Vagina (tissue), 2 donors: ENCODE results near the gene PSME1. TPM values are rescaled to one million over a fixed set of nuclear protein-coding genes. Genes with fewer than 3 reads are reported as not detected.

ENCODE experiments used
- DNase-seq, 2 donors: peaks; one replicate each; pipeline ENCODE4 v3.0.0-alpha.2; 2017; ENCODE audit errors: extremely low spot score in 2 of 2
- H3K27ac ChIP-seq: fragments of 200-600 bp; sonication (generic); one replicate; pipeline ENCODE4 v1.5.1; 2019
- H3K27me3 ChIP-seq: fragments of 200-600 bp; sonication (generic); one replicate; pipeline ENCODE4 v1.5.1; 2019
- H3K36me3 ChIP-seq, 2 donors: fragments of 200-600 bp; sonication (generic); one replicate each; pipeline ENCODE4 v1.5.1; 2017 to 2019
- H3K4me1 ChIP-seq: fragments of 200-600 bp; sonication (generic); one replicate; pipeline ENCODE4 v1.5.1; 2019
- H3K4me3 ChIP-seq, 2 donors: fragments of 200-600 bp; sonication (generic); 1 replicate in 1 of 2; 2 replicates in 1 of 2; pipeline ENCODE4 v1.5.1; 2016 to 2019
- H3K9me3 ChIP-seq: fragments of 200-600 bp; sonication (generic); one replicate; pipeline ENCODE4 v1.5.1; 2019
- CTCF ChIP-seq, 3 experiments: fragments of 450-650 bp in 2 of 3; fragments of 200-600 bp in 1 of 3; sonication (generic) in 1 of 3; IDR thresholded peaks; one replicate each; pipeline ENCODE4 v1.5.1; 2017 to 2019; ENCODE audit warnings: antibody characterized with exemption in 3 of 3, mild to moderate bottlenecking in 2 of 3, moderate library complexity in 2 of 3
- POLR2A ChIP-seq, 2 donors: fragments of 450-650 bp; IDR thresholded peaks; one replicate each; pipeline ENCODE4 v1.6.1; 2017; ENCODE audit warnings: antibody characterized with exemption in 2 of 2, mild to moderate bottlenecking in 2 of 2, moderate library complexity in 2 of 2
- POLR2AphosphoS5 ChIP-seq, 2 donors: sonication (generic); formaldehyde crosslinking; IDR thresholded peaks; one replicate each; pipeline ENCODE4 v1.9.0; 2017; ENCODE audit warnings: antibody characterized with exemption in 2 of 2, mild to moderate bottlenecking in 2 of 2, low read depth in 1 of 2; ENCODE audit not compliant: insufficient read depth in 1 of 2
- intact Hi-C: fragments of 100-400 bp; cut with DNase I; formaldehyde crosslinking; loops from one replicate; pipeline ENCODE4 v1.15.1; 2023
- total RNA-seq: library from RNA; depleted of rRNA; stranded (reverse); fragments of >200 nt; gene quantifications from one replicate; pipeline ENCODE4 v1.2.3, GENCODE V29; 2016

PSME1 gene
- total RNA-seq, 1 donor from 2014 or later: 118 TPM

DNA sequence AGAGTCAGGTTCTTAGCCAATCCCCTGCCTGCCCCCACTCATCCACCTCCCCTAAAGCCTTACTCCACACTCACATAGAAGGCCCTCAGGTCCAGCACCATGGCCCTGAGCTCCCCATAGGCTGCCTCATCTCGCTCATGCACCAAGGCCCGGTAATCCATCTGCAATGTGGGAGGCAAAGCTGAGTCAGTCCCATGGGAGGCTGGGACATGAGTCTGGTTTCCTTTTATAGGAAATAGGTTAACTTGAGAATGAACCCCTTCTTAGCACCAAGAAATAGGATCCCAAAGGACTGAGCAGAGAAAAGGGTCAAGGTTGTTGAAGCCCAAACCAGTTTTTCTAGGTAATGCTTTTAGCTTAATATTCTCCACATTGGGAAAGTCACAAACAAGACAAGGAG is 7.5 kb downstream of the PSME1 start:
- no peak for TF ChIP-seq CTCF (IDR thresholded peaks at IDR 0.05)
- no peak for TF ChIP-seq POLR2A (IDR thresholded peaks at IDR 0.05)
- no peak for TF ChIP-seq POLR2AphosphoS5 (IDR thresholded peaks at IDR 0.05; ENCODE audit: insufficient read depth in 1 of 2, low read depth in 1 of 2)
- Histone ChIP-seq H3K36me3 (peaks cover 0 to 10% of the 10 kb centered on the region in 2 donors), H3K27me3 (no peaks in the 10 kb centered on the region), H3K9me3 (no peaks in the 10 kb centered on the region), H3K4me1 (peaks cover 55% of the 10 kb centered on the region), H3K27ac (no peak overlapping the region), H3K4me3 (no peak overlapping the region)
- no peak for DNase-seq
- intact Hi-C loops: no loop called here

- Histone ChIP-seq H3K27me3 (no peaks in the 10 kb centered on the region), H3K4me1 (peaks cover 55% of the 10 kb centered on the region), H3K27ac (peak overlapping the region; percentile 87), H3K4me3 (no peak overlapping the region), H3K36me3 (peaks cover 0 to 8% of the 10 kb centered on the region in 2 donors), H3K9me3 (no peaks in the 10 kb centered on the region)
- TF ChIP-seq CTCF (IDR thresholded peaks at IDR 0.05): no peak
- no peak for TF ChIP-seq POLR2AphosphoS5 (IDR thresholded peaks at IDR 0.05; ENCODE audit: insufficient read depth in 1 of 2, low read depth in 1 of 2)
- no peak for TF ChIP-seq POLR2A (IDR thresholded peaks at IDR 0.05)
- DNase-seq: no peak
- intact Hi-C loops: no loop called here
Observed at GRCh38 chr14:24144451-24144850, 8.5 kb downstream of the PSME1 start.

DNA sequence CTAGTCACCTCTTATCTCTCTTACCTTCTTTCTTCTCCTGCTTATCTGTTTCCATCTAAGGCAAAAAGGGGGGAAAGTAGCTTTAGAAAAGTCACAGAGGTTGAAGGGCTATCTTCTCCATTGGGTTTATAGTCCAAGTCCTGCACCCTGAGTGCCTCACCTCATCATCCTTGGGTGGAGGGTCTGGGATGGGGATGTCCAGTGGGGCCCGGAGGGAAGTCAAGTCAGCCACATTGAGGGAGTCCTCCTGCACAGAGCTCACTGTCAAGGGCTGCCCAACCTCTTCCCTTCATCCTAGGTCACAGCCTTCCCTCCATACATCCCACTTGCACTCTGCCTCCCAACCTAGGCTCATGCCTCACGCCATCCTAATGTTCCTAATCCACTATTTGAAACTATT is 9.2 kb downstream of the PSME1 start:
- intact Hi-C loops: no loop called here
- no peaks in the 10 kb centered on the region for H3K27me3 ChIP-seq
- H3K4me3 ChIP-seq: no peak overlapping the region

GRCh38 chr14:24145690-24146452 is 9.9 kb downstream of the PSME1 start:
- DNase-seq: peak in 1 of 2 donors; percentile 91
- Histone ChIP-seq H3K4me1 (peaks cover 41% of the 10 kb centered on the region), H3K4me3 (peak overlapping the region; percentile 88 to 94), H3K36me3 (peaks cover 0 to 21% of the 10 kb centered on the region in 2 donors), H3K27me3 (no peaks in the 10 kb centered on the region), H3K27ac (peak overlapping the region; percentile 87), H3K9me3 (no peaks in the 10 kb centered on the region)
- intact Hi-C loops: no loop called here
- TF ChIP-seq POLR2AphosphoS5 (IDR thresholded peaks at IDR 0.05; ENCODE audit: insufficient read depth in 1 of 2, low read depth in 1 of 2): no peak

More for the DNA sequence above, 9.2 kb downstream of the PSME1 start:
- peaks cover 0 to 15% of the 10 kb centered on the region in 2 donors for H3K36me3 ChIP-seq
- peak overlapping the region; percentile 87 for H3K27ac ChIP-seq
- H3K4me1 ChIP-seq: peaks cover 47% of the 10 kb centered on the region
- H3K9me3 ChIP-seq: no peaks in the 10 kb centered on the region
- no peak for DNase-seq
- TF ChIP-seq CTCF (IDR thresholded peaks at IDR 0.05): no peak
- TF ChIP-seq POLR2A (IDR thresholded peaks at IDR 0.05): no peak
- no peak for TF ChIP-seq POLR2AphosphoS5 (IDR thresholded peaks at IDR 0.05; ENCODE audit: insufficient read depth in 1 of 2, low read depth in 1 of 2)

GRCh38 chr14:24146453-24146977 is 10.5 kb downstream of the PSME1 start, which contains the start of gene PSME2:
TSS of gene PSME2 (minus strand) at chr14:24146610. CDS start at chr14:24146581, 29 bp downstream.
- Histone ChIP-seq H3K4me1 (peaks cover 39% of the 10 kb centered on the region), H3K4me3 (peak within 1 kb of the TSS; percentile 88 to 94), H3K27ac (peak within 1 kb of the TSS; percentile 87), H3K27me3 (no peaks in the 10 kb centered on the region), H3K9me3 (no peaks in the 10 kb centered on the region), H3K36me3 (peaks cover 0 to 27% of the 10 kb centered on the region in 2 donors)
- TF ChIP-seq POLR2AphosphoS5 (IDR thresholded peaks at IDR 0.05; ENCODE audit: insufficient read depth in 1 of 2, low read depth in 1 of 2) (no peak), POLR2A (IDR thresholded peaks at IDR 0.05) (peak in 1 of 2 donors; percentile 21)
- intact Hi-C loops: no loop called here
- DNase-seq: no peak
